Esophagus squamous epithelium (tissue), 4 donors: ENCODE measurements around the gene PDZRN3.

Source experiments
- POLR2A ChIP-seq, 4 donors: fragments of 450-650 bp; IDR thresholded peaks; one replicate each; pipeline ENCODE4 v1.6.1; 2017; ENCODE audit warnings: antibody characterized with exemption in 4 of 4, mild to moderate bottlenecking in 4 of 4, moderate library complexity in 3 of 4
- TF ChIP-seq, protein P1 (sequence below), 6 experiments: fragments of 450-650 bp in 4 of 6; fragments of 200-600 bp in 2 of 6; sonication (generic) in 2 of 6; IDR thresholded peaks; one replicate each; pipeline ENCODE4 v1.5.1; 2016 to 2019; ENCODE audit warnings: antibody characterized with exemption in 6 of 6, mild to moderate bottlenecking in 4 of 6, moderate library complexity in 4 of 6

DNA sequence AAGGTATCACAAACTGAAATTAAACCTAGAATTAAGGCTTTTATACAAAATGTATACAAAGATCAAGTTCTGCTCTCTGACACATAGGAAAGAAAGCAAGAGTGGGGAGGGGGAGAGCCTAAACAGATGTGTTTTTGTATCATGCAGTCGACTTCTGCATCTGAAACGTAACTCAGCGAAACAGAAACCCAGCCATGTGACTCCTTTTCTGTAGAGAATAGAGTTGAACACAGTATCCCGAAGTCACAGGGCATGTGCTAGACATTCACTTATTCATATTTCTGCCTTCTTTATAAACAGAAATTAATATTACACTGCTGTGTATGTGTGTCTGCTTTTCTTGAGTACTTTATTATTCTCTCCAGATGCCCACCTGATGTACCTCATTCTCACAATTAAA lies 121.0 kb downstream of the PDZRN3 start:
- TF ChIP-seq POLR2A (IDR thresholded peaks at IDR 0.05), result no peak
- TF ChIP-seq, protein P1, sequence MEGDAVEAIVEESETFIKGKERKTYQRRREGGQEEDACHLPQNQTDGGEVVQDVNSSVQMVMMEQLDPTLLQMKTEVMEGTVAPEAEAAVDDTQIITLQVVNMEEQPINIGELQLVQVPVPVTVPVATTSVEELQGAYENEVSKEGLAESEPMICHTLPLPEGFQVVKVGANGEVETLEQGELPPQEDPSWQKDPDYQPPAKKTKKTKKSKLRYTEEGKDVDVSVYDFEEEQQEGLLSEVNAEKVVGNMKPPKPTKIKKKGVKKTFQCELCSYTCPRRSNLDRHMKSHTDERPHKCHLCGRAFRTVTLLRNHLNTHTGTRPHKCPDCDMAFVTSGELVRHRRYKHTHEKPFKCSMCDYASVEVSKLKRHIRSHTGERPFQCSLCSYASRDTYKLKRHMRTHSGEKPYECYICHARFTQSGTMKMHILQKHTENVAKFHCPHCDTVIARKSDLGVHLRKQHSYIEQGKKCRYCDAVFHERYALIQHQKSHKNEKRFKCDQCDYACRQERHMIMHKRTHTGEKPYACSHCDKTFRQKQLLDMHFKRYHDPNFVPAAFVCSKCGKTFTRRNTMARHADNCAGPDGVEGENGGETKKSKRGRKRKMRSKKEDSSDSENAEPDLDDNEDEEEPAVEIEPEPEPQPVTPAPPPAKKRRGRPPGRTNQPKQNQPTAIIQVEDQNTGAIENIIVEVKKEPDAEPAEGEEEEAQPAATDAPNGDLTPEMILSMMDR (IDR thresholded peaks at IDR 0.05), result no peak
